HG03139 (cell line): Measurements from ENCODE around the gene FXYD1.
"Not testable (repeated sequence)": the region's sequence is repeated elsewhere in the genome, so short reads cannot be mapped to it uniquely, and the experiment has no call there.

Source experiments
- ATAC-seq: cut with Tn5 transposase; IDR thresholded peaks from one replicate; pipeline ENCODE4 v1.9.1; 2021; ENCODE audit not compliant: unreplicated experiment

Gene FXYD1

DNA sequence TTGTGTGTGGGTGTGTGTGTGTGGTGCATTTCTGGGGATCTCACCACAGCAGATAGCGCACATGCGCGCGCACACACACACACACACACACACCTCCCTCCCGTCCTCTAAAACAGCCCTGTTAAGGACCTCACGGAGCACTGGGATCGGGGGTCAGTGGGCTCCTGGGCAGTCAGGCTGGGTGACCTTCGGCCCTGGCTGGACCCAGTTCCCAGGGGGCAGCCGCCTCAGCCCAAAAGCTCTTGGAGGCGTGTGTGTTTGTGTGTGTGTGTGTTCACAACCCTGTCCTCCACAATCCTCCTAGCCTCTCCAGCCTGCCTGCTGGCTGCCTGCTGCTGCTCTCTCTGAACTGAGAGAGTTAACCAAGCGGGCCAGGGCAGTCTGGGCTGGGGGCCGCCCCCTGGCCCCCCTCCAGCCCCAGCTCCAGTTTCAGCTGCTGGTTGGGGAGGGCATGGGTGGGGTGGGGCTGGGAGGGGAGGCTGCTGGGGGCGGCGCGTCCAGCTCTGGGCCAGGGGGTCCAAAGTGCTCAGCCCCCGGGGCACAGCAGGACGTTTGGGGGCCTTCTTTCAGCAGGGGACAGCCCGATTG is at the start of gene FXYD1:
FXYD1 (plus strand) TSS at position 520 of the 588 bp plus-strand sequence. CDS start 1,256 bp downstream, outside the sequence.
- ATAC-seq, result no peak

DNA sequence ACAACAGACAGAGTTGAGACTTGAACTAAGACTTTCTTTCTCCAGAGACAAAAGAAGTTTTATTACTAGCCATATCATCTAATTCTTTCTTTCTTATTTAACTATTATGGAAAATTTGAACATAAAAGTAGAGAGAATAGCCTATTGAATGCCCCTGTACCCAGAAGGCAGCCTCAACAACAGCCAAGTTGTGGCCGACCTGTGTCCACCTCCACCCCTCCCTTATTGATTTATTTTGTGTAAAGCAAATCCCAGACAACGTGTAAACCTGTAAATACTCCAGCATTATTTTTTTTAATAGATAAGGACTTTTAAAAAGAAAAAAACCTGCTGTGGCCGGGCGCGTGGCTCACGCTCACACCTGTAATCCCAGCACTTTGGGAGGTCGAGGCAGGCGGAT is 49.1 kb upstream of the FXYD1 start:
- no peak for ATAC-seq

DNA sequence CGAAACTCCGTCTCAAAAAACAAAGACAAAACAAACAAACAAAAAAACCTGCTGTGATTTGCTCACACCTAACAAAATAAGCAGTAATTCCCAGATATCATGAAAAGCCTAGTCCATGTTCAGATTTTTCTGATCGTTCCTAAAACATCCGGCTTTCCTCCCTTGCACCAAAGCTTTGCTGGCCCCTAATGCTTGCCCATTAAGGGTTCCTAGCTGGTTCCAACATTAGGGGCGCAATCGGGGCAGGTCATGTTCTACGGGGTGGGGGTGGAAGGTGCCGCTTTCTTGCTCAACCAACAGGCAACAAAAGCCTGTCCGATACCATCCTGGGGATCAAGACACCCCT is 48.5 kb upstream of the FXYD1 start:
- ATAC-seq, result no peak

DNA sequence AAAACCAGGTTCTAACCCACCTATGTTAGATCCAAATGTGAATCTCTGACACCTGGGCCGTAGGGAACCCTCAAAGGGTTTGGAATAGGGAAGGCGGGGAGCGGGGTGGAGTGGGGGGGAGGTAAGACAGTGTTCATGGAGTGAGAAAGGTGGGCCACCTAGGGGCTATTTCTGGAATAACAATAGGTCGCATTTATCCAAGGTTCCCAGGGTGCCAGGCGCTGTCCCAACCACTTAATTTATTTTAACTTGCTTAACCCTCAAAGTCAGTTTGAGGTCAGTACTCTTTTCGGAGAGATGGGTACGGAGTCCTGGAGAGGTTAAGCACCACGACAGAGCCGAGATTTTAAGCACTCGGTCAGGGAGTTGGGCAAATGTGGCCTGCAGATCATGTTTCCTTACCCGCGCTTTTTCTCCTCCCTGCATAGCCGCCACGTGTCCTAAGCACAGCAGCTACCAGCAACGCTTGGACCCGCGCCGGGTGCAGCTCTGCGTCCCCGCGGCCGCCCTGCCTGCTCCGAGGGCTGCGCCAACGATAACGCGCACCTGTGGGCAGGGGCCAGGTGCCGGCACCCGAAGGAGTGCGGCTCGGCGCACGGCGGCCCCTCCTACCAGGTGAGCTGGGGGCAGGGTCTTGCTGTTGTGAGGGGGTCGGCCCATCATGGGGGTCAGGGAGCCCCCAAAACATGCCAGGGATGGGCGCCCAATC is 48.0 kb upstream of the FXYD1 start:
- no peak for ATAC-seq

DNA sequence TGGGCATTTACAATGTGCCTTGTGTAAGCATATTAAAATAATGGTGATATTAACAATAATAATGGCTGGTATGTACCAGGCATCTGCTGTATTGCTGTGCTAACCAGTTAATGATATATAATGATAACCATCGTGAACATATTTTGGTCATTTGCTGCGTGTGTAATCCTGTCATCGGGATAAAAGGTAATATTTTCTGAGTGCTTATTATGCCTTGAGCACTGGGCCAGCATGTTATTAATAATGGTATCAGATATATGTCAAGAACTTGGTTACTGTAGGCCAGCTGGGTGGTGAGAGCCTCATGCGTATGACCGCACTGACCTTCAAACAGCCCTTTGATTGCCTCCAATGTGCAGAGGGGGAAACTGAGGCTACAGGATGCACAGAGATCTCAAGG is 45.2 kb upstream of the FXYD1 start:
- no peak for ATAC-seq

DNA sequence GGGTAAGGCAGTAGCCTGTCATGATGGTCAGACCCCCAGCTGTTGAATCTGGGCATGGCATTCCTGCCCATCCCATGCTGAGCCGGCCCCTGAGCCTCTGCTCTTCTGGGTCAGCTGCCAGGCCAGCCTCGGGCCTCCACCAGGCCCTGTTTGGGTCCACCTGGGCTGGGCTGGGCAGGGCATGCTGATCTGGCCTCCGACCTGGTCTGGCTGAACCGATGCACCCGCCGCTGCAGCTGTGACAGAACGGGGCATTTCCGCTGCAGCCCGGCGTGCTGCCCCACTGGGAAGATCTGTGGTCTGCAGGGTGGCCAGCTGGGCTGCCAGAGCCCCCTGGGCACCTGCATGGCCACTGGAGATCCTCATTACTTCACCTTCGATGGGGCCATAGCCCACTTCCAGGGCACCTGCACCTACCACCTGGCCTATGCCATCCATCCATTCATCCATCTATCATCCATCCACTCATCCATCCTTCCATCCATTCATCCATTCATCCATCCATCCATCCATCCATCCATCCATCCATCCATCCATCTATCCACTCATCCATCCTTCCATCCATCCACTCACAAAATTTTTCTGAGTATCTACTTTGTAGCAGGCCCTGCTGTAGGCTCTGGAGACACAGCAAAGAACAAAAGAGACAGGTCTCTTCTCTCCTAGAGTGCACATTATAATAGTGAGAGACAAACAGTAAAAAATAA is 44.5 kb upstream of the FXYD1 start:
- ATAC-seq, result no peak

DNA sequence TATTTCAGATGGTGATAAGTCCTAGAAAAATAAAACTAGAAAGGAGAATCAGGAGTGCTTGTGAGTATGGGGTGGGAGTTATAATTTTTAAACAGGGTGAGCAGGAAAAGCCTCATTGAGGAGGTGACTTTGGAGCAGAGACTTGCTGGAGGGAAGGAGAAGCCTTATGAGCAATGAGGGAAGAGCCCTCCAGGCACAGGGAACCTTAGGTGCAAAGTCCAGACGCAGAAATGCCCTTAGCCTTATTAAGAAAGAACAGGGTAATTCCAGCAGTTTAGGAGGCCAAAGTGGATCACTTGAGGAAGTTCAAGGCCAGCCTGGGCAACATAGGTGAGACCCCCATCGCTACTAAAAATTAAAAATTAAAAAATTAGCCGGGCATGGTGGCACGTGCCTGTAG is 44.0 kb upstream of the FXYD1 start:
- no peak for ATAC-seq

DNA sequence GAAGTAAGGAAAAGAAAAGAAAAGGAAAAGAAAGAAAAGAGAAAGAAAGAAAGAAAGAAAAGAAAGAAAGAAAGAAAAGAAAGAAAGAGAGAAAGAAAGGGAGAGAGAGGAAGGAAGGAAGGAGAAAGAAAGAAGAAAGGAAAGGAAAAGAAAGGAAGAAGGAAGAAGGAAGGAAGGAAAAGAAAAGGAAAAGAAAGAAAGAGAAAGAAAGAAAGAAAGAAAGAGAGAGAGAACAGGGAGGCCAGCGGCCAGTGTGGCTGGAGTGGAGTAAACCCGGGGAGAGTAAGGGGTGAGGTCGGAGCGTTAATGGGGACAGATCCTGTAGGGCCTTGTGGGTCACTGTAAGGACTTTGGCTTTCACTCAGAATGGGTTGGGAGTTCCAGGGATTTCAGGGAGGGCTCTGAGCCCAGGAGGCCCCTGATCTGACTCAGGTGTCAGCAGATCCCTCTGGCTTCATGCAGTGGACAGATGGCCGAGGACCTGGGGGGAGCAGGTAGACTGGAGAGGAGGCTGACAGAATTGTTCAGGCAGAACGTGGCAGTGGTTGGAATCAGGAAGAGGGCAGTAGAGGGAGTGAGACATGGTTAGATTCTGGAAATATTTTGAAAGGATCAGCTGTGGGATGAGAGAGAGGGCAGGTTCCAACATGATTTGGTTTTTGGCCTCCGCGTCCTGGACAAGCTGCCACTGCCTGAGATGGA is 42.8 kb upstream of the FXYD1 start:
- ATAC-seq, result no peak

DNA sequence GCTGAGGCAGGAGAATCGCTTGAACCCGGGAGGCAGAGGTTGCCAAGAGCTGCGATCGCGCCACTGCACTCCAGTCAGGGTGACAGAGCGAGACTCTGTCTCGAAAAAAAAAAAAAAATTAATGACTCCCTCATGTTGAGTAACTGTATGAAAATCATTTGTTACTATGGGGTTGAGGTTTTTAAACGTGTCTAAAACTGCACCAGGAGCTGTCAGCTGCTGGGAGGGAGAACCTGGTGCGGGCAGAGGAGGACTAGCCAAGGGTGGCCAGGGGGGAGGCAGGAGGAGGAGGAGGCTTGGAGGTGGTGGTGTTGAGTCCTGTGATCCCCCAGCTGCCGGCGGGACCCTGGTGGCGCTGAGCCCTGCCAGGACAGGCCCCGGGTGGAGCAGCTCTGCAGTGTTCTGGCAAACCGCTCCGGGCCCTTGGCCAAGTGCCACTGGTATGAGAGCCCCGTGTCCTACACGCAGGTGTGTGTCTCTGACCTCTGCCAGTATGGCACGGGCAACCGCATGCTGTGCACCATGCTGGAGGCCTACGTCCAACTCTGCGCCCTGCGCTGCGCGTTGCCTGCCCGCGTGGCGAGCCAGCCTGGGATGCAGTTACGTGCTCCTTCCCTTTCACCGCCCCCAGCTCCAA is 40.1 kb upstream of the FXYD1 start:
- no peak for ATAC-seq

DNA sequence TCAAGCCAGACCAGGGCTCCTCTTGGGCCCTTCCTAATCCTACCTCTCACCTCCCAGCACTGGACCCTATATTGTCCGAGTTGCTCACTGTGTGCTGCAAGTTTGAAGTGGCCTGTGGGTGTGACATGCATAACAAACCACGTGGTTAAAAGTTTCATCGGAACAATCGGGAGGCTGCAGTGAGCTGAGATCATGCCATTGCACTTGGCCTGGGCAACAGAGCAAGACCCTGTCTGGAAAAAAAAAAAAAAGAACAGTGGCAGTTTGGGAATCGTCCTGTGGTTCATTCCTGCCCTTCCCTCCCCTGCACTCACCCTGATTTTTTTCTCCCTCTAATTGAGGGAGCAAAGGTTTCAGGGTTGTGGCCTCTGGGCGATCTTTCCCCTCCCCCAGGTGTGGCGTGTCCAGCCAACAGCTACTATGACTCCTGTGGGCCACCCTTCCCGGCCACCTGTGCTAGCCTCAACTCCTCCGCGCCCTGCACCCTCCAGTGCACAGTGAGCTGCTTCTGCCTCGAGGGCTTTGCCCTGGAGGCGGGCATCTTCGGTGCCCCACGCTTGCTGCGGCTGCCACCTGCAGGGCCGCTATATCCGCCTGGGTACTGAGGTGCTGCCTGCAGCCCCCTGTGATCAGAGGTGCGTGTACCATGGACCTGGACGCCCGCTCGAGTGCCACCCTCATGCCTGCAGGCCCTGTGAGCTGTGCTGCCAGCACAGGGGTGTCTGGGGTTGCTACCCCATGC is 39.3 kb upstream of the FXYD1 start:
- ATAC-seq, result no peak

DNA sequence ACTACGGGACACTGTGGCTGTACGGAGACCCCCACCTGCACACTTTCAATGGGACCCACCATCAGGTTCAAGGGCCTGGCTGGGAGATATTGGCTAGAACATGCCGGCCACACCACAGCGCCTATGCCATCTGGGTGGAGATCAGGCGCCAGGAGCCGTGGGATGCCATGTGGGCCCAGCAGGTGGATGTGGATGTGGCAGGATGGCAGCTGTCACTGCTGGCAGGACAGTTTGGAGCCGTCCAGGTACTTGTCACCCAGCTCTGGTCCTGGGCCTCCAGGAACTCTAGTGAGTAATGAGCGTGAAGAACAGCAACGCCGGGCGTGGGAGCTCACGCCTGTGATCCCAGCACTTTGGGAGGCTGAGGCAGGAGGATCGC is 38.7 kb upstream of the FXYD1 start:
- no peak for ATAC-seq

DNA sequence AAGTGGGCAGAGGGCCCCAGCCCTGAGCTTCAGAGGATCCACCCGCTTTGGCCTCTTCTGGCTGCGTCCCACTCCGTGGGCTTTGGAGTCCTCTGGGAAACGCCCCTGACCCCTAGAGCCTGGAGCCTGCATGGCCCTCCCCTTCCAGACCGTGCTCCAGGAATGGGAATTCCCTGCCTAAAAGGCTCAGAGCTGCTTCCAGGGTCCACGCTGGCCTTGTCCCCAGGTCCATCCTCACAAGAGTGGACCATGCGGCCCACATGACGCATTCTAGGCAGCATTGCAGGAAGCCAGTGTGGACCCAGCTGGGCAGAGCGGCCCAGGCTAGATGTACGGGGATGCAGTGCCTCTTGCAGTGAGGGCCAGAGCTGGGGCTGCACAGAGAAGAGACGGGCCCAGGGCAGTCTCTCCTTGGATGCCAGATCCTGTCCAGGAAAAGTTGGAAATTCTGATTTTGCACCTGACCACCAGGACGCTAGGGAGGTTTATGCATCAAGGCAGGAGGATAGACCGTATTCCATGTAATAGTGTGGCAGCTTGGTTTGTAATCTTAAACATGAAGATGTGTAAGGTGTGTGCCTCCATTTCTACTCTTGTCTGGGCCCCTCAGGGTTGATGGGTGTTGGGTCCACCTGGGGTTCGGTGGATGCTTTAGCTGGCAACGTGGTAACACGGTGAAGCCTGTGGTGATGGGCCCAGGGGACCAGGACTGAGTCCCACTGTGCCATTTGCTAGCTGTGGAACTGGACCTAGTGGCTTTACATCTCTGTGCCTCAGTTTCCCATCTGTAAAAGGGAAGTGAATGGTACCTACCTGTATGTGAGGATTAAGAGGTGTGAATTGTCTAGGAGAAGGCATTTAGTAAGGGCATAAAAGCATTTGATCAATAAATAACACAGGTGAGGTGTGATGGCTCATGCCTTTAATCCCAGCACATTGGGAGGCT is 37.8 kb upstream of the FXYD1 start:
- no peak for ATAC-seq

DNA sequence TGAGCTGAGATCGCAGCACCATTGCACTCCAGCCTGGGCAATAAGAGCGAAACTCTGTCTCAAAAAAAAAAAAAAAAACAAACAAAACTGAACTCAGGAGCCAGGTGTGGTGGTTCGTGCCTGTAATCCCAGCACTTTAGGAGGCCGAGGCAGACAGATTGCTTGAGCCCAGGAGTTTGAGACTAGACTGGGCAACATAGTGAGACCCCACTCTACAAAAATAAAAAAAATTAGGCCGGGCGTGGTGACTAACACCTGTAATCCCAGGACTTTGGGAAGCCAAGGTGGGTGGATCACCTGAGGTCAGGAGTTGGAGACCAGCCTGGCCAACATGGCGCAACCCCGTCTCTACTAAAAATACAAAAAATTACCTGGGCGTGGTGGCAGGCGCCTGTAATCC is 36.7 kb upstream of the FXYD1 start:
- not testable (repeated sequence) for ATAC-seq

DNA sequence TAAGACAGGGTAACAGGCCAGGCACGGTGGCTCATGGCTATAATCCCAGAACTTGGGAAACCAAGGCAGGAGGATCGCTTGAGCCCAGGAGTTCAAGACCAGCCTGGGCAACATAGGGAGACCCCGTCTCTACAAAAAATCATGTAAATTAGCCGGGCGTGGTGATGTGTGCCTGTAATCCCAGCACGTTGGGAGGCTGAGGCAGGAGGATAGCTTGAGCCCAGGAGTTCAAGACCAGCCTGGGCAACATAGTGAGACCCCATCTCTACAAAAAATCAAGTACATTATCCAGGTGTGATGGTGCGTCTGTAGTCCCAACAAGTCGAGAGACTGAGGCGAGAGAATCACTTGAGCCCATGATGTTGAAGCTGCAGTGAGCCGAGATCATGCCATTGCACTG is 35.0 kb upstream of the FXYD1 start:
- not testable (repeated sequence) for ATAC-seq

DNA sequence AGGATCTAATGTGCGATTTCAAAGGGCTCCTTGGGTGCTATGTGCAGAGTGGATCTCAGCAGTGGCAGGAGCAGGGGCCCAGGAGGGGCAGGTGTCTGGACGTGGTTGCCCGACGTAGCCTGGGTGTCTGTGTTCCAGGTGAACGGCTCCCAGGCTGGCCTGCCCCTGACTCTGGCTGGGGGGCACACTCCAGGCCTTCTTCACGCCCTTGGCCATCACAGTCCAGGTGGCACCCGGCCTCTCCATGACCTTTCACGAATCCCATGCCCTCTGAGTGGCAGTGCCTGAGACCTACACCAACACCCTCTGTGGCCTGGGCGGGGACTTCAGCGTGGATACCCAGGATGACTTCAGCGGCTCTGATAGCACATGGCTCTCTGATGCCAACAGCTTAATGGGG is 34.3 kb upstream of the FXYD1 start:
- ATAC-seq, result no peak

DNA sequence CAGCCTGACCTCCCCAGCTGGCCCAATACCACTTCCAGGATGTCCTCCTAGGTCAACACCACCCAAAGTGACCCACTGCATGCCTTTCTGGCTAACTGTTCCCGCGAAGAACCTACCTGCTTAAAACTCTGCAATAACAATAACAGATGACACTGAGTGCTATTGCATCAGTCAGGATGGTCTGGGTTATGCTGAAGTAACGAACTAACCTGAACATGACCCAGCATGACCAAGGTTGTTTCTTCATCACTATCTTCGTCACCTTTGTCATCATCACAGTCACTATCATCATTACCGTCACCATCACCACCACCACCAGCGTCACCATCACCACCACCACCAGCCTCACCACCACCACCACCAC is 33.6 kb upstream of the FXYD1 start:
- no peak for ATAC-seq

DNA sequence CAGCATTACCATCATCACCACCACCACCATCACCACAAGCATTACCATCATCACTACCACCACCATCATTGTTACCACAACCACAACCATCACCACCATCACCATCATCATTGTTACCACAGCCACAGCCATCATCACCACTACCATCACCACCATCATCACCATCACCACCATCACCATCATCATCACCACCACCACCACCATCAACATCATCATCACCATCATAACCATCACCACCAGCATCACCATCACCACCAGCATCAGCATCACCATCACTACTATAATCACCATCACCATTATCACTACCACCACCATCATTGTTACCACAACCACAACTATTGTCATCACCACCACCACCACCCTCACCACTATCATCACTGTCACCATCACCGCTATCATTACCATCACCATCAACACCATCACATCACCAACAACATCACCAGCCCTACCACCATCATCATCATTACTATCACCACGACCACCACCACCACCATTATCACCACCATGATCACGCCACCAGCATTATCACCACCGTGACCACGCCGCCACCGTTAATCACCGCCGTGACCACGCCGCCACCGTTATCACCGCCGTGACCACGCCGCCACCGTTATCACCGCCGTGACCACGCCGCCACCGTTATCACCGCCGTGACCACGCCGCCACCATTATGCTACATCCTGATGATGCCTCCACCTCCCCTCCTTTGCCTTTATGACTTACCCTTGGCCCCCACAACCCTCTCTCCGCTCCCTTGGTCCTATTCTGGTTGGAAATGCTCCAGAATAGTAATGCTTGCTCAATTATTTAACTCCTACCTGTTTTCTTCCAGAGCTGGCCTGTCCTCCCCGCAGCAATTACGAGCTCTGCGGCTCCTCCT is 33.0 kb upstream of the FXYD1 start:
- ATAC-seq, result no peak

DNA sequence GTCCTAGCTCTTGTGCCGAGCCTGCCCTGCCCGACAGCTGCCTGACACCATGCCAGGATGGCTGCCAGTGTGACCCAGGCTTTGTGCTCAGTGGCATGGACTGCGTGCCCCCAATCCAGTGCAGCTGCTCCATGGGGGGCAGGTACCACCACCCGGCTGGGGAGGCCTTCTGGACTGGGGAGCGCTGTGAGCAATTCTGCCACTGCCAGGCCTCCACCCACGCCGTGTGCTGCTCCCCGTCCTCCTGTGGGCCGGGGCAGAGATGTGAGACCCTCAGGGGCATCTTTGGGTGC is 32.4 kb upstream of the FXYD1 start:
- ATAC-seq, result no peak
